ENCODE measurements around the gene DOCK9.

The DOCK9 gene

DNA sequence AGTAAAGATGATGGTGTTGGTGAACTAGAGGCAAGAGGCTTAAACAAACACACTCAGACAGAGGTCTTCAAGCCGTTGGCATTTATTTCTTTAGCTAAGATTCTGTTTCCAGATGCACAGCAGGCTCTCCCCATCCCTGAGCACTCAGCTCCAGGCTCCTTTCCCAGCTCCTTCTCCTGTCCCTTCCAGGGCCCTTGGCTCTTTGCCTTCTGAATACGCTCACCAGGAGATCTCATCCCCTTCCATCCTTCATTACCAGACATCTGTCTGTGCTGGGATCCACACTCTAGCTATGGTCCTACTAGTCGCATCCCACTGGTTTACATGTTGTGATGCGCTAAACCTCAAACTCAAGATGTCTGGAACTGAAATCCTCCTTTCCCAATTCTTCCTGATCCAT, 25.3 kb upstream of the DOCK9 start:
- H3K36me3 Mint-ChIP-seq (ENCODE audit: low read depth) = no peaks in the 10 kb centered on the region
- DNase-seq = no peak
- H3K4me1 Mint-ChIP-seq (ENCODE audit: low read depth) = peaks cover 77% of the 10 kb centered on the region
- H3K9me3 Mint-ChIP-seq = no peaks in the 10 kb centered on the region
- H3K27ac Mint-ChIP-seq = no peak overlapping the region
- H3K4me3 Mint-ChIP-seq = no peak overlapping the region
- H3K27me3 Mint-ChIP-seq = no peaks in the 10 kb centered on the region

- H3K4me1 Mint-ChIP-seq (ENCODE audit: low read depth) = peaks cover 83% of the 10 kb centered on the region
- H3K9me3 Mint-ChIP-seq = no peaks in the 10 kb centered on the region
- DNase-seq = no peak
- no peak overlapping the region for H3K4me3 Mint-ChIP-seq
- H3K36me3 Mint-ChIP-seq (ENCODE audit: low read depth) = no peaks in the 10 kb centered on the region
- no peak overlapping the region for H3K27ac Mint-ChIP-seq
- H3K27me3 Mint-ChIP-seq = no peaks in the 10 kb centered on the region
Measured at GRCh38 chr13:99002172-99002710, 24.4 kb upstream of the DOCK9 start.

- no peak for DNase-seq
- no peaks in the 10 kb centered on the region for H3K27me3 Mint-ChIP-seq
- no peak overlapping the region for H3K27ac Mint-ChIP-seq
- no peaks in the 10 kb centered on the region for H3K9me3 Mint-ChIP-seq
- H3K4me3 Mint-ChIP-seq = no peak overlapping the region
- H3K4me1 Mint-ChIP-seq (ENCODE audit: low read depth) = peaks cover 96% of the 10 kb centered on the region
- H3K36me3 Mint-ChIP-seq (ENCODE audit: low read depth) = no peaks in the 10 kb centered on the region
Measured at GRCh38 chr13:99000137-99000536, 22.3 kb upstream of the DOCK9 start.

DNA sequence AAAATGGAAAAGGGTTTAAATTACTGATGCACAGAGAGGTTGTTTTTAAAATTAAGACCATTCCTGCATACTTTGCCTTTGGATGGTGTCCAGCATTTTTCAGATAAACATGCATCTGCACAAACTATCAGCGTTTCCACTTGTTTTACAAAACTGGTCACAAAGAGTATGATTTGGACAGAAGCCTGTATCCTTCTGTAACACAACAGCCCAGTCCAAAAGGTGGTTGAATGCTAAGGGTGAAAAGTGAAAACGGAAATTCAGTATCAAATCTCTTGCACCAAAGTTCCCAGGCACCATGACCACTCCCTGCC, 21.7 kb upstream of the DOCK9 start:
- Mint-ChIP-seq H3K4me3 (peak overlapping the region; percentile 23), H3K4me1 (ENCODE audit: low read depth) (peaks cover 95% of the 10 kb centered on the region), H3K36me3 (ENCODE audit: low read depth) (no peaks in the 10 kb centered on the region), H3K9me3 (no peaks in the 10 kb centered on the region), H3K27me3 (no peaks in the 10 kb centered on the region), H3K27ac (peak overlapping the region; percentile 9)
- DNase-seq = no peak

DNA sequence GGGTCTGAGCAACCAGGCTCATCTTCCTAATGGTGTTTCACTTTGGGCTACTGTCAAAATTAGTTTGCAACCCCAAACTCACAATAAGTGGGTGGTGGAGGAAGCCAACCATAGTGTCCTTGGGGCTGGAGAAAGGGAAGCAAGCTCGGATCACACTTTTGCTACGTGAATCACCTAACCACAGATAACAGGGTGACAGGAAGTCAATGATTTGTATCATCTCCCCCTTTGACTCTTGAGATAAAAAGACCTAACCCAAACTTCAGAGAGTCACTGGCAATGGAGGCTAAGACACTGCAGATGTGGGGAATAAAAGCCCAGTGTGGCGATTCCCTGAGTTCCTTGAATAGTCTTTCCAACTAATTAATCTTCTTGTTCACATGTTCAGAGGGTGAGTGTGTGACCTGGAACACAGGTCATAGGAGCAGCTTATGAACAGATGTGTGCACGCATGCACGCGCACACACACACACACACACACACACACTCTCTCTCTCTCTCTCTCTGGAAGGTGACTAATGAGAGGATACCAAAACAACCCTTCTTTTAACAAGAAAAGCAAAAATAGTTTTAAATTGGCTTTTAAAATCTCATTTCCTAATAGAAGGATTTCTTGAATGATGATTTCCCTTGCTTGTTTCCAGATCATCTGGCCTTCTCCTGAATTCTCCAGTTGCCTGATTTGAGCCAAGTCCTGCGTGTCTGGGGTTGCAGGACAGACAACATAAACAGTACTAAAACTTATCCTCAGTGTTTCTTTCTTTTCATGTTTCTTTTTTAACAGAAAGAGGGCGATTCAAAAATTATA, 21.2 kb upstream of the DOCK9 start:
- H3K4me3 Mint-ChIP-seq = peak overlapping the region; percentile 31
- H3K27me3 Mint-ChIP-seq = no peaks in the 10 kb centered on the region
- peak overlapping the region; percentile 83 for H3K27ac Mint-ChIP-seq
- no peak for DNase-seq
- H3K9me3 Mint-ChIP-seq = no peaks in the 10 kb centered on the region
- H3K4me1 Mint-ChIP-seq (ENCODE audit: low read depth) = peaks cover 97% of the 10 kb centered on the region
- H3K36me3 Mint-ChIP-seq (ENCODE audit: low read depth) = no peaks in the 10 kb centered on the region

DNA sequence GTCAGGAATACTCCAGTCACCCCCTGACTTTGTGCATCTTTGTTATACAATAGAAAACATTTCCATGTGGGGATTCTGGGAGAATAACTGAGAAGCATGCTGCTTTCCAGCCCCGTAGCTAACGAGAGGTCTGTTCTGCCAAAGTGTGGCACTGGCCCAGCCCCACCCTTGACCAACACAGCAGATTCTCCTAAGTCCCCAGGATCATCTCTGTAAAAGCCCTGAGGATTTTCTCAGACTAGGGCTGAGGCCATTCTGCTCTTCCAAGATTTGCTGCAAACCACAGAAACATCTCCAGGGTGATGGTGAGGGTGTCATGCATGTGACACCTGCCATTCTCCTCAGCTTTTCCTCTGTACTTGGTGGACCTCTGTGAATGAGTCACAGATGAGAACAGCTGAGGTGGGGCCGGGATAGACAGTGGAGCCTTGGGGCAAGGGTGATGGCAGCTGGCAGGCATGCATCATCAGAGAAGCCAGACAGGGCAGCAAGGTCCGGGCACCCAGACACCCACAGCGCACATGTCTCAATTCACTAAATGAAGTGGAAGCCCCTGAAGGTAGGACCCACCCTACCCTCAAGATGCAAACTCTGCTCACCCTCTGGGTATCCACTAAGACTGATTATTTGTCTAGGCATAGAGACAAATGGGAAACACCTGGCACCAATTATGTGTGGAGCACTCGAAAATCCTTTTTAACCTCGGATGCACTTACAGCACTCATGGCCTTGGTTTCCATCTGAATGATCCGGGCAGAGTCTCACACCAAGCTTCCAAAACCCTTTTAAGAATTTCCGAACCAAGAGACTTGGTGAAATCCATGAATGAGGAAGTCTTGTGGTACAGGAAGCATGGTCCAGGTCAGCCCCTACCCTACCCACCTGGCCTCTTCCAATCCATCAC, 20.1 kb upstream of the DOCK9 start:
- no peaks in the 10 kb centered on the region for H3K27me3 Mint-ChIP-seq
- H3K4me1 Mint-ChIP-seq (ENCODE audit: low read depth) = peaks cover 93% of the 10 kb centered on the region
- H3K27ac Mint-ChIP-seq = peak overlapping the region; percentile 83
- H3K4me3 Mint-ChIP-seq = no peak overlapping the region
- H3K36me3 Mint-ChIP-seq (ENCODE audit: low read depth) = no peaks in the 10 kb centered on the region
- H3K9me3 Mint-ChIP-seq = no peaks in the 10 kb centered on the region
- no peak for DNase-seq

DNA sequence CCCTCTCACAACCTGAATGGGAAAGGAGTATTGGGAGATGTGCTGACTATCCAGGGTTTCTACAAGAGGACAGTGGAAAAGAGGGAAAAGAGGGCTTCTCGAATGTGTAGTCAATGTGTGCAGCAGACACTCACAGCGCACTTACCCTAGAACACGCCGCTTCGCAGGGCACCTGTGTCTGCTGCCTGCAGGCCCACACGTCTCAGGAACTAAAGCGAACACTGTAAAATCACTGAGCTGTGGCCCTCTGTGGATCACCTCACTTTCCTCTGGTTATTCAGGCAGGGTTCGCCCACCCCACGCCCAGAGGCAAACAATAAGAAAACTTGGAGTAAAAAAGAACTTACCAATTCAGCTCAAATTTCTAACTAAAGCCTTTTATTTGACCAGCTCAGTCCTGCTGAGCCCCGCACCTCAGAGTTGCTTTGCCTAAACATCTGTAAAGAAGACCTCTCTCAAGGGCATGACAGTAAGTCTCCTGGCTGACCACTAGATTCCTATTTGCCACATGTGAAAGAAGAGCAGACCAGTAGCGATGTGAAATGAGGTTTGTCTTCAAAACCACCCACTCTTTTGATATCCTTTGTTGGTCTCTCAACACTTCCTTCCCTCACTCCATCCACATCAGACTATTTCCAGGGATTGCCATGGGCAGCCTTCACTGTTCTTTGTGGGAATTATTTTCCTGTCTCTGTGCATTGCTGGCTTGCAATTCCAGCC, 19.3 kb upstream of the DOCK9 start:
- no peaks in the 10 kb centered on the region for H3K27me3 Mint-ChIP-seq
- H3K4me3 Mint-ChIP-seq = no peak overlapping the region
- no peaks in the 10 kb centered on the region for H3K9me3 Mint-ChIP-seq
- peaks cover 93% of the 10 kb centered on the region for H3K4me1 Mint-ChIP-seq (ENCODE audit: low read depth)
- H3K27ac Mint-ChIP-seq = no peak overlapping the region
- no peaks in the 10 kb centered on the region for H3K36me3 Mint-ChIP-seq (ENCODE audit: low read depth)
- DNase-seq = no peak

DNA sequence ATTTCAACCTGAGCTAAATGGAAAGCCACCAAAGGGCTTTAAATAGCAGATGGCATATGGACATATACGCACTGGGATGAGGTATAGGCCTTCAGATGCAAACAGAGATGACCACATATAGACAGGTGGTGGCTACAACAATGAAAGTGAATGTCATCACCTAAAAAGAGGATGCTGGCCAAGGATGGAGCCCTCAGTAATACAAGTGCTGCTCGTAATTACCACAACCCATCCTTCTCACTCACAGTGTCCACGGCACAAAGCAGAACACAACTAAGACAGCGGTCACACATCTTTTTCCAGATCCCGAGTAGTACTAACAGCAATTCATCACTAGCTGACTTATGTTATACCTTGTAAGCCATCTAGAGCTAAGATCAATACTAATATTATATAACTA, 18.2 kb upstream of the DOCK9 start:
- Mint-ChIP-seq H3K4me1 (ENCODE audit: low read depth) (peaks cover 87% of the 10 kb centered on the region), H3K36me3 (ENCODE audit: low read depth) (no peaks in the 10 kb centered on the region), H3K27me3 (no peaks in the 10 kb centered on the region), H3K4me3 (no peak overlapping the region), H3K9me3 (no peaks in the 10 kb centered on the region), H3K27ac (no peak overlapping the region)
- DNase-seq = no peak

GRCh38 chr13:98994896-98995295, 17.0 kb upstream of the DOCK9 start:
- H3K9me3 Mint-ChIP-seq = no peaks in the 10 kb centered on the region
- H3K4me1 Mint-ChIP-seq (ENCODE audit: low read depth) = peaks cover 85% of the 10 kb centered on the region
- peak overlapping the region; percentile 76 for H3K27ac Mint-ChIP-seq
- no peaks in the 10 kb centered on the region for H3K36me3 Mint-ChIP-seq (ENCODE audit: low read depth)
- H3K27me3 Mint-ChIP-seq = no peaks in the 10 kb centered on the region
- no peak for DNase-seq
- H3K4me3 Mint-ChIP-seq = peak overlapping the region; percentile 26

DNA sequence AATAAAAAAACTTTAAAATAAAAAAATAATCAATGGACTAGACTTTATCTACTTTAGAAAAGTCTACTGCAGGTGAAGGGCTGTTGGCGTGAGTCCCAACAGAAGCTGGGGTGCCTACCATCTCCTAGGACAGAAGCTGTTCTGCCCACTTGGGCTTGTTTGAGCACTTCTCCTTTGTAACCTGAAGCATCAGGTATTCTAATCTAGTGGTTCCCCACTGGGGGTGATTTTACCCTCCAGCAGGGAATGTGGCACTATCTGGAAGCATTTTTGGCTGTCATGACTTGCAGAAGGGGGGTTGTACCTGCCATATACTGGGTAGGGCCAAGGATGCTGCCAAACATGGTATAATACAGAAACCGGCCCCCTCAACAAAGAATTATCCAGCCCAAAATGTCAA, 16.2 kb upstream of the DOCK9 start:
- H3K4me1 Mint-ChIP-seq (ENCODE audit: low read depth) = peaks cover 84% of the 10 kb centered on the region
- no peaks in the 10 kb centered on the region for H3K9me3 Mint-ChIP-seq
- H3K36me3 Mint-ChIP-seq (ENCODE audit: low read depth) = no peaks in the 10 kb centered on the region
- H3K27ac Mint-ChIP-seq = no peak overlapping the region
- H3K27me3 Mint-ChIP-seq = no peaks in the 10 kb centered on the region
- no peak for DNase-seq
- H3K4me3 Mint-ChIP-seq = no peak overlapping the region

GRCh38 chr13:98992355-98992754, 14.5 kb upstream of the DOCK9 start:
- Mint-ChIP-seq H3K27ac (peak overlapping the region; percentile 2), H3K4me3 (no peak overlapping the region), H3K4me1 (ENCODE audit: low read depth) (peaks cover 80% of the 10 kb centered on the region), H3K27me3 (no peaks in the 10 kb centered on the region), H3K36me3 (ENCODE audit: low read depth) (no peaks in the 10 kb centered on the region), H3K9me3 (no peaks in the 10 kb centered on the region)
- DNase-seq = no peak

DNA sequence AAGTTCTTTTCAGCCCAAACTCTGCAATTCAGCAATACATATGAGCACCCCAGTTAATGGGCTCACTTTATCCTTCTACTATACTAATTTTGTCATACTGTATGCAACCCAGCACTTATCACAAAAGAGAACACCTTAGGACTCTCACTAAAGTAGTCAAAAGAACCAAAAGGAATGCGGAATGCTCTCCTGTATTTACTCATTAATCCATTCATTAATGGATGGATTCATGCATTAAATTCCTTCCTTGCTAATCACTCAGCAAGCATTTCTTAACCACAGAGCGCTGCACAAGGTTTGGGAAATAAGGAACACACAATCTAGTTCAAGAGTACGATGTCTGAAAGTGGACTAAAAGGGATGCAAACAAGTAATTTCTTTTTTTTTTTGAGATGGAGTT, 12.8 kb upstream of the DOCK9 start:
- Mint-ChIP-seq H3K36me3 (ENCODE audit: low read depth) (no peaks in the 10 kb centered on the region), H3K27me3 (no peaks in the 10 kb centered on the region), H3K4me1 (ENCODE audit: low read depth) (peaks cover 79% of the 10 kb centered on the region), H3K27ac (peak overlapping the region; percentile 69), H3K4me3 (no peak overlapping the region), H3K9me3 (no peaks in the 10 kb centered on the region)
- no peak for DNase-seq

DNA sequence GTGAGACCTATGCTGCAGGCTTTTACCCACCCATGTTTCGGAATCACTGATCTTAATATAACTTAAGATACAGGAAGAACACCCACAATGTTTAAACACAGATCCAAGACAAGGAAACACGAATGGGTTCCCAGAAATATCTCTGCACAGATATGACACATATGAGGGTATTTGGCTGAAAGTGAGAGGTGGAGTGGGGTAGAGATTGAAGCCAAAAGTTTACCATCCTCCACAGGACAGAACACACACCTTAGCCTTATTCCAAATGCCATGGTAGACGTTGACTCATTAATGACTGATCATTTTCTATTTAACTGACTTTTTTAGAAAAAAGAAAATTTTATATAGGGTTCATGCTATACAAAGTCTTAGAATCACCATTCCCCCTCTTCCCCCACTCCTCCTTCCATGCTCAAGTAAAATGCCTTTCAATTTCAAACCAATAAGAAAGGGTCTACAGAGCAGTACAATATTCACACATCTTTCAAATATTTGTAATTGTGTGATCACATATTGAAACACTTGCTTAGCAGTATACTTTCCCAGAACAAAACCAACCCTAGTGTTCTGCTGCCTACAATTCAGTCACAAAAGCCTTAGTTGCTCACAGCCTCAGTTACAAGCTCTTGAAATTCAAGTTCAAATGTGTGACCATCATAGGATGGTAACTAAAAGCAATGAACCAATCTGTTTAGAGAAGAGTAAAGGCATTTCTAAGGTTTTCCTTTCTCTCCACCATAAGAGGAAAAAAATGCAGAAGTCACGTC, 11.8 kb upstream of the DOCK9 start:
- Mint-ChIP-seq H3K27ac (peak overlapping the region; percentile 69), H3K4me3 (no peak overlapping the region), H3K36me3 (ENCODE audit: low read depth) (no peaks in the 10 kb centered on the region), H3K9me3 (no peaks in the 10 kb centered on the region), H3K27me3 (no peaks in the 10 kb centered on the region), H3K4me1 (ENCODE audit: low read depth) (peaks cover 79% of the 10 kb centered on the region)
- no peak for DNase-seq

- Mint-ChIP-seq H3K4me1 (ENCODE audit: low read depth) (peaks cover 83% of the 10 kb centered on the region), H3K27me3 (no peaks in the 10 kb centered on the region), H3K27ac (no peak overlapping the region), H3K36me3 (ENCODE audit: low read depth) (peaks cover 2% of the 10 kb centered on the region), H3K9me3 (no peaks in the 10 kb centered on the region), H3K4me3 (no peak overlapping the region)
- DNase-seq = no peak
Measured at GRCh38 chr13:98988780-98989179, 10.9 kb upstream of the DOCK9 start.
